Gastroesophageal sphincter (tissue), 4 donors: ENCODE results near the gene MTX1. TPM values are rescaled to one million over a fixed set of nuclear protein-coding genes. Genes with fewer than 3 reads are reported as not detected.
A peak's percentile ranks its signal among the peaks of the same experiment; 100 is the strongest.

Experiments
- ATAC-seq: fragments of 150-250 bp; one replicate; pipeline ENCODE4 v1.9.1; 2016; ENCODE audit warnings: mild to moderate bottlenecking, moderate library complexity
- H3K27ac ChIP-seq, 4 donors: fragments of 200-600 bp; sonication (generic) in 3 of 4; 1 replicate in 3 of 4; 2 replicates in 1 of 4; pipeline ENCODE4 v1.5.1; 2016 to 2019
- H3K27me3 ChIP-seq: fragments of 200-600 bp; sonication (generic); one replicate; pipeline ENCODE4 v1.5.1; 2019
- H3K36me3 ChIP-seq, 2 donors: fragments of 200-600 bp; sonication (generic); one replicate each; pipeline ENCODE4 v1.5.1; 2019; ENCODE audit warnings: control low read depth in 1 of 2
- H3K4me1 ChIP-seq, 3 donors: fragments of 200-600 bp; sonication (generic); 1 replicate in 2 of 3; 2 replicates in 1 of 3; pipeline ENCODE4 v1.5.1; 2016 to 2019; ENCODE audit warnings: control low read depth in 2 of 3
- H3K4me3 ChIP-seq, 2 donors: fragments of 200-600 bp; sonication (generic); one replicate each; pipeline ENCODE4 v1.5.1; 2019; ENCODE audit warnings: mild to moderate bottlenecking in 1 of 2, moderate library complexity in 1 of 2
- H3K9me3 ChIP-seq, 3 donors: fragments of 200-600 bp; sonication (generic); one replicate each; pipeline ENCODE4 v1.5.1; 2017 to 2019; ENCODE audit warnings: control low read depth in 2 of 3
- EP300 ChIP-seq: sonication (generic); formaldehyde crosslinking; IDR thresholded peaks from one replicate; pipeline ENCODE4 v1.6.1; 2017; ENCODE audit warnings: antibody characterized with exemption, mild to moderate bottlenecking
- POLR2A ChIP-seq, 2 donors: fragments of 450-650 bp; IDR thresholded peaks; one replicate each; pipeline ENCODE4 v1.6.1; 2017; ENCODE audit warnings: antibody characterized with exemption in 2 of 2, mild to moderate bottlenecking in 2 of 2, moderate library complexity in 1 of 2
- POLR2AphosphoS5 ChIP-seq: sonication (generic); formaldehyde crosslinking; IDR thresholded peaks from one replicate; pipeline ENCODE4 v1.6.1; 2017; ENCODE audit warnings: antibody characterized with exemption
- WGBS, 2 donors: methylation state at CpG; one replicate each; pipeline ENCODE4 v1.1.5; 2018; ENCODE audit warnings: low coverage in 1 of 2; 5-methylcytosine and 5-hydroxymethylcytosine counted together
- total RNA-seq, 4 donors: library from RNA; depleted of rRNA; stranded (reverse); fragments of >200 nt; gene quantifications; one replicate each; pipeline ENCODE4 v1.1.0, GENCODE V29; 2016
- TF ChIP-seq, protein P1 (sequence below), 4 experiments: fragments of 200-600 bp in 2 of 4; fragments of 450-650 bp in 2 of 4; sonication (generic) in 1 of 4; IDR thresholded peaks; one replicate each; pipeline ENCODE4 v1.5.1; 2017 to 2019; ENCODE audit warnings: antibody characterized with exemption in 4 of 4, mild to moderate bottlenecking in 2 of 4, moderate library complexity in 2 of 4

MTX1 gene
- total RNA-seq, 4 donors from 2014 or later: 28.3 to 36.0 (median 32.6) TPM

DNA sequence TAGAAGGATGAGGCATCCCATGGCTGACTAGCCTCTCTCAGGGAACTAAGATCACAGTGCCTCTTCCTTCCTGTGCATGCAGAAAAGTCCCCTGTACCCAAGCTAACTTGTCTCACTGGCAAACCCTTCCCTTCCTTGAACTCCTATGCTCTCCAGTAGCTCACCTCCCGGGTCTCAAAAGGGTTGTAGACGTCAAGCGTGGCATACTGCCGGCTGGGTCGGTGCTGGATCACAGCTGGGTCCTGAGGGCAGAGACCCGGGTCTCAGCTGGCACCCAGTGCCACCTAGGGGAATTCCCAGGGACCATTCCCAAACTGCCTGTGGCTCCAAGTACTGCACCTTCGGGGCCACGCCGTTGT, 53.0 kb downstream of the MTX1 start:
- Histone ChIP-seq H3K27ac (peak overlapping the region; percentile 62 to 91 (median 86)), H3K4me1 (peaks cover 3 to 35% (median 14%) of the 10 kb centered on the region in 3 donors), H3K36me3 (peaks cover 3 to 76% of the 10 kb centered on the region in 2 donors), H3K4me3 (peak overlapping the region; percentile 76 to 78), H3K9me3 (no peaks in the 10 kb centered on the region), H3K27me3 (no peaks in the 10 kb centered on the region)
- ATAC-seq: no peak
- WGBS, 2 donors: 0% methylated on average over 5 of the region's 9 CpGs; no CpG with 5 or more reads in 1 of the 2 donors
- TF ChIP-seq POLR2AphosphoS5 (no peak), EP300 (no peak), POLR2A (IDR thresholded peaks at IDR 0.05) (no peak)
- TF ChIP-seq, protein P1, sequence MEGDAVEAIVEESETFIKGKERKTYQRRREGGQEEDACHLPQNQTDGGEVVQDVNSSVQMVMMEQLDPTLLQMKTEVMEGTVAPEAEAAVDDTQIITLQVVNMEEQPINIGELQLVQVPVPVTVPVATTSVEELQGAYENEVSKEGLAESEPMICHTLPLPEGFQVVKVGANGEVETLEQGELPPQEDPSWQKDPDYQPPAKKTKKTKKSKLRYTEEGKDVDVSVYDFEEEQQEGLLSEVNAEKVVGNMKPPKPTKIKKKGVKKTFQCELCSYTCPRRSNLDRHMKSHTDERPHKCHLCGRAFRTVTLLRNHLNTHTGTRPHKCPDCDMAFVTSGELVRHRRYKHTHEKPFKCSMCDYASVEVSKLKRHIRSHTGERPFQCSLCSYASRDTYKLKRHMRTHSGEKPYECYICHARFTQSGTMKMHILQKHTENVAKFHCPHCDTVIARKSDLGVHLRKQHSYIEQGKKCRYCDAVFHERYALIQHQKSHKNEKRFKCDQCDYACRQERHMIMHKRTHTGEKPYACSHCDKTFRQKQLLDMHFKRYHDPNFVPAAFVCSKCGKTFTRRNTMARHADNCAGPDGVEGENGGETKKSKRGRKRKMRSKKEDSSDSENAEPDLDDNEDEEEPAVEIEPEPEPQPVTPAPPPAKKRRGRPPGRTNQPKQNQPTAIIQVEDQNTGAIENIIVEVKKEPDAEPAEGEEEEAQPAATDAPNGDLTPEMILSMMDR (IDR thresholded peaks at IDR 0.05): no peak

DNA sequence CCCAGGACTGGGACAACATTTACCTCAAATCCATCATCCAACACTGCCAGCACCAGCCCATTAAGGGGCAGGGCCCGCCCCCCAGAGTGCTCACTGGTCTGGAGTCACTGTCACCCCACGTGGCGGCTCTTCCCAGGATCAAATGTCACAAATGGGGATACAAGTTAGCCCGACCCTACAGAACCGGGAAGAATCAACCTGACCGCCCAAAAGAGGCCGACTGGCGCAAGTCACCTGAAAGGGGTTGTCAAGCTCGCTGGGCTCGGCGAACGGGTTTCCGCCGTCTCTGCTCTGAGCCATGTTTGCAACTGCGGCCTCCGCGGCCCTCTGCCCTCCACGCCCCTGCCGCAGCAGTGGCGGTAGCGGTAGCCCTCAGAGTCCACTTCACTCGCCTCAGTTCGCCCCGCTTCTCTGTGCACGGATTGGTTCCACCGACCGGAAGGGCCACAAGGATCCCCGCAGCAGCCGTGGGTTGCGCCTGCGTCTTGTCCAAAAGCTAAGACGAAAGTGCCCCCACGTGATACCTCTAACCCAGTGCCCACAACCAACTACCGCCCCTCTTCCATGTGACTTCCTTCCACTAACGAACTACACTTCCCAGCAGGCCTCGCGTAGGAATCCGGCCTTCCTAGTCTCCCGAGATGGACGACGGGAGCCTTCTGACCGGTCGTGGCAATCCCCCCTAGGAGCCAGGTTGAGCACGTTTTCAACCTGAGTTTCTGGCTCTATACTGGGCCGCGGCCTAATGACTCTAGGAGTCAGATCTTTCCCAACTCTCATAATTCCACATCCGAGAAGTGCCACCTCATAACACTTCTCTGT, 53.6 kb downstream of the MTX1 start, which contains the start of gene SCAMP3:
TSS of gene SCAMP3 (minus strand) at position 509 of the 822 bp plus-strand sequence. CDS start at position 300, 209 bp downstream.
- no peaks in the 10 kb centered on the region for H3K9me3 ChIP-seq
- H3K36me3 ChIP-seq: peaks cover 3 to 76% of the 10 kb centered on the region in 2 donors
- H3K4me1 ChIP-seq: peaks cover 3 to 30% (median 14%) of the 10 kb centered on the region in 3 donors
- H3K27me3 ChIP-seq: no peaks in the 10 kb centered on the region
- peak; percentile 99 for ATAC-seq
- H3K4me3 ChIP-seq: peak within 1 kb of the TSS; percentile 76 to 78
- peak within 1 kb of the TSS; percentile 62 to 91 (median 86) for H3K27ac ChIP-seq
- 0% methylated on average over 8 to 22 of the region's 47 CpGs for WGBS, 2 donors
- TF ChIP-seq EP300 (no peak), POLR2AphosphoS5 (peak; percentile 86), POLR2A (IDR thresholded peaks at IDR 0.05) (peak; percentile 69 to 70)
- TF ChIP-seq, protein P1 (IDR thresholded peaks at IDR 0.05): no peak

DNA sequence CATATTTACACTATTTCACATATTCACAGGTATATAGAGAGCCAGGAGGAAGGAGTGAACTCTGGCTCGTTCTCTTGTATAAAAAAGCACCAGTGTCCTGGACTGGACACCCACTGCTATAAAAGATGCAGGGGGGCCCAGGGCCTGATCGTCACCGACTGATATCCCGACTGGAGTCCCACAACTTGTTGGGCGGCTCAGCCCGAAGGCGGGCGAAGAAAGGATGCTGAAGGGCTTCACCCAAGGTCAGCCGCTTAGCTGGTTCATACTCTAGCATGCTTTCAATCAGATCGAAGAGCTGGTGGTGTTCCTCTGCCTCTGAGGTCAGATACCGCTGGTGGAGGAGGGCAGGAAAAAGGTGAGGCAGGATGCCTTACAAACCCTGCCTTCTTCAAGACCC, 54.6 kb downstream of the MTX1 start:
- Histone ChIP-seq H3K27ac (peak overlapping the region in 3 of 4 donors; percentile 86 to 91 (median 86)), H3K9me3 (no peaks in the 10 kb centered on the region), H3K4me3 (no peak overlapping the region), H3K27me3 (no peaks in the 10 kb centered on the region), H3K4me1 (peaks cover 3 to 30% (median 14%) of the 10 kb centered on the region in 3 donors), H3K36me3 (peaks cover 6 to 76% of the 10 kb centered on the region in 2 donors)
- no peak for TF ChIP-seq POLR2AphosphoS5
- no peak for TF ChIP-seq POLR2A (IDR thresholded peaks at IDR 0.05)
- TF ChIP-seq, protein P1 (IDR thresholded peaks at IDR 0.05): no peak
- no peak for TF ChIP-seq EP300
- ATAC-seq: no peak
- WGBS, 2 donors: 73 to 85% methylated on average over 11 of the region's 11 CpGs

Other genes starting within 250 kb of the MTX1 start
- 10 to 100 TPM; 19.1 to 40.1 (median 25.7) TPM for gene PYGO2, start 246.9 kb upstream of the MTX1 start, total RNA-seq
- 100 to 1,000 TPM in 1 of 4 donors, 10 to 100 TPM in 3; 69.1 to 104 (median 90.2) TPM for gene SHC1, start 237.9 kb upstream of the MTX1 start, total RNA-seq
- gene CKS1B, start 234.0 kb upstream of the MTX1 start, total RNA-seq: 10 to 100 TPM in 3 of 4 donors, 1 to 10 TPM in 1; 7.5 to 24.2 (median 17.6) TPM
- 10 to 100 TPM; 12.8 to 23.5 (median 20.7) TPM for gene FLAD1, start 225.4 kb upstream of the MTX1 start, total RNA-seq
- not detected for gene LENEP, start 215.1 kb upstream of the MTX1 start, total RNA-seq
- gene ZBTB7B, start 205.9 kb upstream of the MTX1 start, total RNA-seq: 10 to 100 TPM; 45.5 to 63.4 (median 49.5) TPM
- gene DCST2, start 174.9 kb upstream of the MTX1 start, total RNA-seq: under 1 TPM in 2 of 4 donors, not detected in 2; 0.35 to 0.54 TPM
- gene DCST1, start 174.9 kb upstream of the MTX1 start, total RNA-seq: not detected
- gene ADAM15, start 157.4 kb upstream of the MTX1 start, total RNA-seq: 100 to 1,000 TPM in 2 of 4 donors, 10 to 100 TPM in 2; 65.4 to 115 (median 100.0) TPM
- 1 to 10 TPM in 3 of 4 donors, under 1 TPM in 1; 0.81 to 5.8 (median 2.3) TPM for gene EFNA4, start 145.0 kb upstream of the MTX1 start, total RNA-seq
- gene EFNA3, start 129.9 kb upstream of the MTX1 start, total RNA-seq: under 1 TPM in 2 of 4 donors, not detected in 2; 0.27 to 0.77 TPM
- 10 to 100 TPM; 13.1 to 25.8 (median 16.1) TPM for gene EFNA1, start 80.8 kb upstream of the MTX1 start, total RNA-seq
- gene SLC50A1, start 72.8 kb upstream of the MTX1 start, total RNA-seq: 10 to 100 TPM; 12.5 to 16.8 (median 13.9) TPM
- 100 to 1,000 TPM in 2 of 4 donors, 10 to 100 TPM in 2; 57.9 to 128 (median 87.7) TPM for gene DPM3, start 68.2 kb upstream of the MTX1 start, total RNA-seq
- 100 to 1,000 TPM in 1 of 4 donors, 10 to 100 TPM in 3; 80.8 to 144 (median 92.3) TPM for gene KRTCAP2, start 35.4 kb upstream of the MTX1 start, total RNA-seq
- 1 to 10 TPM in 1 of 4 donors, under 1 TPM in 2, not detected in 1; 0.35 to 1.9 (median 0.40) TPM for gene TRIM46, start 34.8 kb upstream of the MTX1 start, total RNA-seq
- gene THBS3, start 798 bp upstream of the MTX1 start, total RNA-seq: 10 to 100 TPM; 17.9 to 25.6 (median 20.1) TPM
- 10 to 100 TPM; 11.4 to 35.3 (median 22.1) TPM for gene ENTREP3, start 46.8 kb downstream of the MTX1 start, total RNA-seq
- 10 to 100 TPM; 28.1 to 44.4 (median 36.8) TPM for gene SCAMP3, start 53.7 kb downstream of the MTX1 start, total RNA-seq
- 10 to 100 TPM; 14.4 to 51.4 (median 32.9) TPM for gene CLK2, start 64.8 kb downstream of the MTX1 start, total RNA-seq
- gene HCN3, start 68.8 kb downstream of the MTX1 start, total RNA-seq: 1 to 10 TPM in 3 of 4 donors, under 1 TPM in 1; 0.47 to 2.2 (median 1.6) TPM
- not detected for gene PKLR, start 92.7 kb downstream of the MTX1 start, total RNA-seq
- 100 to 1,000 TPM in 1 of 4 donors, 10 to 100 TPM in 3; 71.2 to 125 (median 81.0) TPM for gene FDPS, start 100.2 kb downstream of the MTX1 start, total RNA-seq
- gene RUSC1, start 112.2 kb downstream of the MTX1 start, total RNA-seq: 10 to 100 TPM; 10.8 to 34.2 (median 24.4) TPM